Hepatocyte (in vitro differentiated cells): Measurements from ENCODE around the gene SERINC5.

Source experiments
- CTCF ChIP-seq: fragments of 200-600 bp; sonication (generic); IDR thresholded peaks from 2 replicates; pipeline ENCODE4 v1.5.1; 2016; ENCODE audit warnings: antibody characterized with exemption, mild to moderate bottlenecking; ENCODE audit not compliant: poor library complexity
- EZH2 ChIP-seq: fragments of 200-600 bp; sonication (generic); IDR thresholded peaks from 2 replicates; pipeline ENCODE4 v1.6.1; 2016; ENCODE audit warnings: antibody characterized with exemption, mild to moderate bottlenecking, borderline replicate concordance

- TF ChIP-seq CTCF: no peak
- no peak for TF ChIP-seq EZH2
Observed at GRCh38 chr5:80151890-80152289, 104.0 kb downstream of the SERINC5 start.
